ENCODE results near the gene ALDH16A1. TPM values are rescaled to one million over a fixed set of nuclear protein-coding genes. Genes with fewer than 3 reads are reported as not detected.

Gene ALDH16A1
- total and polyA plus RNA-seq, 2 of the 8 experiments (the other 6 are each of a cell fraction or from before 2014, with no cell fraction given): 30.5 to 34.3 TPM

DNA sequence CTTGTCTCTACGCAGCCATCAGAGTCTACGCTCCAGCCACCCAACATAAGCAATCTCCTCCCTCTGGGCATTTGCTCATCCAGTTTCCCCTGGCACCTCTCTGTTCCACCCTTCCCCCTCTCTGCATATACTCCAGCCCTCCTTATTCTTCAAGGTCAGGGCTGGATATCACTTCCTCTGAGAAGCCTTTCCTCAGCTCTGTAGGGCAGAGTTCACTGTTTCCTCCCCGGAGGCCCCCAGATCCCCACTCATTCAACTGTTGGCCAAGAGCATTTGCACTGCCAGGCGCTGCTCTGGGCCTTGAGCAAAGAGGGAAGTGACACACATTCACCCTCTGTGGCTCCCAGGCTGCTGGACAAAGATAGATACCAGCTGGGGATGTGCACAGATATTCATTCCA is 62.7 kb downstream of the ALDH16A1 start:
- Histone ChIP-seq H3K36me3 (ENCODE audit: control insufficient read depth in 2 of 4, insufficient read depth in 4 of 4, low read length in 3 of 4) (peaks cover 0 to 4% (median 0%) of the 10 kb centered on the region in 4 experiments; a peak in 3 of 8 replicates), H4K5ac (ENCODE audit: insufficient read length, low read depth, low read length) (no peak overlapping the region), H3K4me1 (replicated peaks in 1 of 4; ENCODE audit: control insufficient read depth in 3 of 4, insufficient read depth in 4 of 4, low read length in 3 of 4) (peaks cover 0 to 9% (median 8%) of the 10 kb centered on the region in 4 experiments; a peak in 5 of 7 replicates), H3K9ac (replicated peaks in 1 of 4; ENCODE audit: extremely low read depth in 1 of 4, low read depth in 3 of 4, low read length in 3 of 4) (no peak overlapping the region), H2AK5ac (ENCODE audit: low read depth, low read length) (no peak overlapping the region), H2BK5ac (ENCODE audit: low read depth, low read length) (no peak overlapping the region), H2AFZ (ENCODE audit: low read length) (no peak overlapping the region), H2BK12ac (ENCODE audit: low read depth, low read length) (no peak overlapping the region), H3K27ac (ENCODE audit: low read depth, low read length) (no peak overlapping the region), H2BK15ac (ENCODE audit: low read length) (no peak overlapping the region), H3K23ac (ENCODE audit: insufficient read length) (no peak overlapping the region), H4K20me1 (replicated peaks in 1 of 2; ENCODE audit: control insufficient read depth in 1 of 2, insufficient read depth in 2 of 2, low read length in 2 of 2) (no peaks in the 10 kb centered on the region), H3K4ac (replicated peaks; ENCODE audit: insufficient read length, low read depth, low read length) (no peak overlapping the region), H4K8ac (ENCODE audit: extremely low read depth, insufficient read depth, low read length) (no peak overlapping the region), H3K18ac (ENCODE audit: extremely low read depth, low read length) (no peak overlapping the region), H3K14ac (ENCODE audit: insufficient read length) (no peak overlapping the region), H3K27me3 (replicated peaks in 1 of 4; ENCODE audit: control insufficient read depth in 3 of 4, extremely low read depth in 1 of 4, insufficient read depth in 3 of 4, low read length in 3 of 4) (no peaks in the 10 kb centered on the region; a peak in 1 of 7 replicates), H2BK120ac (replicated peaks; ENCODE audit: low read depth, low read length) (no peak overlapping the region), H3K4me2 (ENCODE audit: insufficient read depth in 1 of 2, low read depth in 2 of 2, low read length in 2 of 2) (no peak overlapping the region), H3K9me3 (ENCODE audit: insufficient read depth in 2 of 2, low read depth in 1 of 2, low read length in 1 of 2) (no peaks in the 10 kb centered on the region), H3K79me2 (ENCODE audit: control insufficient read depth in 1 of 2, insufficient read depth in 2 of 2, low read length in 2 of 2) (peaks cover 0 to 5% of the 10 kb centered on the region in 2 experiments; a peak in 1 of 4 replicates), H3K79me1 (ENCODE audit: low read depth, low read length) (peaks cover 3% of the 10 kb centered on the region), H2BK20ac (ENCODE audit: low read length) (no peak overlapping the region), H4K91ac (replicated peaks; ENCODE audit: insufficient read length, low read length) (no peak overlapping the region), H3K23me2 (ENCODE audit: low read depth, low read length) (peaks cover 7% of the 10 kb centered on the region; the same call in 1 of the 2 replicates), H3K4me3 (ENCODE audit: extremely low read depth in 1 of 4, insufficient read depth in 2 of 4, low read depth in 3 of 4, low read length in 4 of 4) (no peak overlapping the region), H3K56ac (replicated peaks; ENCODE audit: insufficient read length, low read depth, low read length) (no peak overlapping the region)
- 91% methylated on average over 4 of the region's 4 CpGs; no CpG with 5 or more reads in 1 of the 2 experiments for WGBS, 2 experiments (ENCODE audit: extremely low coverage in 1 of 2, insufficient coverage in 1 of 2, insufficient read length in 1 of 2, insufficient replicate concordance in 2 of 2, low coverage in 1 of 2, low lambda C conversion rate in 2 of 2, missing lambda C conversion rate in 1 of 2)
- ChIA-PET POLR2A (ENCODE audit: partially characterized antibody) (interaction anchor here (1.0 to 3.5 kb wide), 6 partner anchors 12 to 41 kb away, joined by 3 to 20 read pairs (median 17); partner anchors contain the start of genes RCN3 and RPL13A), CTCF (ENCODE audit: partially characterized antibody) (interaction anchor here (0.9 to 1.8 kb wide), 4 partner anchors 11 to 160 kb away, joined by 3 to 8 read pairs (median 6); no protein-coding TSS in a partner anchor)
- DNase-seq (ENCODE audit: low read depth in 1 of 2, low spot score in 2 of 2) (no peak), FAIRE-seq (no peak)
- TF ChIP-seq RBBP5 (IDR thresholded peaks at IDR 0.05; ENCODE audit: borderline replicate concordance, low read depth, low read length) (no peak), SIN3A (conservative IDR thresholded peaks at IDR 0.05 in 1 of 2, IDR thresholded peaks at IDR 0.05 in 1 of 2; ENCODE audit: low read depth in 1 of 2, low read length in 2 of 2) (no peak), CBX8 (IDR thresholded peaks at IDR 0.05; ENCODE audit: borderline replicate concordance, low read depth, low read length) (no peak), GABPA (IDR thresholded peaks at IDR 0.05; ENCODE audit: borderline replicate concordance, insufficient read depth, low read length) (no peak), PHF8 (conservative IDR thresholded peaks at IDR 0.05; ENCODE audit: low read depth, low read length) (no peak), RFX5 (IDR thresholded peaks at IDR 0.05; ENCODE audit: borderline replicate concordance, low read depth, low read length) (no peak), JUN (IDR thresholded peaks at IDR 0.05; ENCODE audit: low read depth, low read length) (no peak), EP300 (IDR thresholded peaks at IDR 0.05; ENCODE audit: borderline replicate concordance in 1 of 2, low read depth in 2 of 2, low read length in 2 of 2) (no peak), POLR2AphosphoS5 (IDR thresholded peaks at IDR 0.05; ENCODE audit: low read depth, low read length) (no peak), BRCA1 (IDR thresholded peaks at IDR 0.05; ENCODE audit: low read depth, low read length) (no peak), SIX5 (IDR thresholded peaks at IDR 0.05; ENCODE audit: low read depth, low read length) (no peak), CEBPB (IDR thresholded peaks at IDR 0.05; ENCODE audit: low read depth, low read length) (no peak), BACH1 (IDR thresholded peaks at IDR 0.05; ENCODE audit: low read length) (no peak), SRF (IDR thresholded peaks at IDR 0.05; ENCODE audit: low read depth, low read length) (no peak)

Data from H1 (cell line).